GM12878 (cell line): ENCODE results near the gene FEN1. TPM values are rescaled to one million over a fixed set of nuclear protein-coding genes. Genes with fewer than 3 reads are reported as not detected.

Experiments
- ATAC-seq: fragments of 200-7000 bp; cut with Tn5 transposase; 3 replicates; pipeline ENCODE4 v1.9.1; 2020; ENCODE audit warnings: mild to moderate bottlenecking, moderate library complexity
- BruUV-seq: library from RNA; stranded (reverse); fragments of 400-500 nt; replicated peaks from 2 replicates; lab custom pipeline; 2021; lab: Mats Ljungman, UMichigan
- CTCF ChIA-PET: fragments of 300-600 bp; sonication (Branson Sonifier 250); formaldehyde crosslinking; extraction: SDS; loops from one replicate; lab custom pipeline; 2021; ENCODE audit warnings: inconsistent platforms; lab: Yijun Ruan, JAX
- POLR2A ChIA-PET: fragments of 350-600 bp; formaldehyde crosslinking; extraction: SDS; loops from one replicate; lab custom pipeline; 2021; ENCODE audit warnings: inconsistent platforms; lab: Charles Lee
- RAD21 ChIA-PET: fragments of 300-600 bp; sonication (Branson Sonifier 250); formaldehyde crosslinking; loops from one replicate; lab custom pipeline; 2023; ENCODE audit warnings: antibody characterized with exemption; ENCODE audit not compliant: unreplicated experiment; lab: Charles Lee
- SMC1A ChIA-PET: fragments of 300-600 bp; sonication (Branson Sonifier 250); formaldehyde crosslinking; loops from one replicate; lab custom pipeline; 2023; ENCODE audit not compliant: unreplicated experiment, uncharacterized antibody; lab: Charles Lee
- DNase-seq: peaks from one replicate; pipeline ENCODE4 v3.0.0-alpha.2; 2011; ENCODE audit warnings: low read depth, low spot score
- FAIRE-seq: peaks from 3 replicates; lab custom pipeline; 2011; peaks lifted over from hg19 to GRCh38; lab: Jason Lieb, UNC
- H2AFZ ChIP-seq: 2 replicates; pipeline ENCODE4 v1.6.0; 2011; ENCODE audit warnings: low read depth, low read length, control low read depth; ENCODE audit not compliant: control insufficient read depth
- H3K27ac ChIP-seq: 2 replicates; pipeline ENCODE4 v1.5.1; 2011; ENCODE audit warnings: control low read depth; ENCODE audit not compliant: control insufficient read depth, insufficient read depth
- H3K27me3 ChIP-seq, 2 experiments: replicated peaks in 1 of 2; 2 replicates each; pipeline versions ENCODE4 v1.6.0 to v1.6.1; 2011; ENCODE audit warnings: low read length in 1 of 2; ENCODE audit not compliant: control insufficient read depth in 2 of 2, insufficient read depth in 2 of 2
- H3K36me3 ChIP-seq, 2 experiments: 2 replicates each; pipeline ENCODE4 v1.5.1; 2011; ENCODE audit warnings: low read length in 1 of 2; ENCODE audit not compliant: control insufficient read depth in 2 of 2, insufficient read depth in 2 of 2
- H3K4me1 ChIP-seq: 2 replicates; pipeline ENCODE4 v1.6.1; 2011; ENCODE audit warnings: mild to moderate bottlenecking, low read length, moderate library complexity, mixed read lengths; ENCODE audit not compliant: control insufficient read depth, insufficient read depth
- H3K4me2 ChIP-seq: 2 replicates; pipeline ENCODE4 v1.6.0; 2011; ENCODE audit warnings: control low read depth; ENCODE audit not compliant: control insufficient read depth, insufficient read depth
- H3K4me3 ChIP-seq: fragments of 200-600 bp; sonication (generic); 2 replicates; pipeline ENCODE4 v1.5.1; 2016
- H3K79me2 ChIP-seq: 2 replicates; pipeline ENCODE4 v1.6.0; 2011; ENCODE audit warnings: low read length; ENCODE audit not compliant: control insufficient read depth, insufficient read depth
- H3K9ac ChIP-seq: 2 replicates; pipeline ENCODE4 v1.8.0; 2011; ENCODE audit warnings: low read length, control low read depth, mixed read lengths; ENCODE audit not compliant: control insufficient read depth, insufficient read depth
- H3K9me3 ChIP-seq: replicated peaks from 3 replicates; pipeline ENCODE4 v1.5.1; 2011; ENCODE audit warnings: mild to moderate bottlenecking, low read length; ENCODE audit not compliant: control insufficient read depth, insufficient read depth
- H4K20me1 ChIP-seq: 2 replicates; pipeline ENCODE4 v1.6.0; 2011; ENCODE audit not compliant: control insufficient read depth, insufficient read depth
- E4F1 ChIP-seq: fragments of 450-650 bp; IDR thresholded peaks from 2 replicates; pipeline ENCODE4 v1.6.1; 2018; ENCODE audit warnings: borderline replicate concordance, mild to moderate bottlenecking; ENCODE audit not compliant: partially characterized antibody
- FOS ChIP-seq: IDR thresholded peaks from 3 replicates; pipeline ENCODE4 v1.6.1; 2011; ENCODE audit warnings: borderline replicate concordance; ENCODE audit not compliant: insufficient read length; ENCODE audit errors: extremely low read depth
- MLLT1 ChIP-seq: fragments of 450-650 bp; IDR thresholded peaks from 2 replicates; pipeline ENCODE4 v1.6.1; 2016; ENCODE audit warnings: mild to moderate bottlenecking
- NFYA ChIP-seq: IDR thresholded peaks from 2 replicates; pipeline ENCODE4 v1.6.1; 2011; ENCODE audit warnings: low read depth, mild to moderate bottlenecking, low read length, improper control_type of control experiment, borderline replicate concordance
- NFYB ChIP-seq: IDR thresholded peaks from 2 replicates; pipeline ENCODE4 v1.6.1; 2011; ENCODE audit warnings: low read depth, mild to moderate bottlenecking, low read length, improper control_type of control experiment, moderate library complexity; ENCODE audit not compliant: insufficient read depth
- SMAD5 ChIP-seq: IDR thresholded peaks from 2 replicates; pipeline ENCODE4 v1.6.1; 2016; ENCODE audit warnings: antibody characterized with exemption, low read depth
- SP1 ChIP-seq: IDR thresholded peaks from one replicate; pipeline ENCODE4 v1.6.1; 2011; ENCODE audit warnings: low read depth, low read length
- ZBTB33 ChIP-seq: fragments of 450-650 bp; IDR thresholded peaks from 2 replicates; pipeline ENCODE4 v1.6.1; 2017; ENCODE audit warnings: mild to moderate bottlenecking
- WGBS: methylation state at CpG from one replicate; pipeline ENCODE4 v1.1.6; 2016; ENCODE audit warnings: low lambda C conversion rate; ENCODE audit not compliant: insufficient replicate concordance, insufficient coverage; ENCODE audit errors: missing lambda C conversion rate; 5-methylcytosine and 5-hydroxymethylcytosine counted together
- in situ Hi-C: fragments of 300-500 bp; cut with MboI; formaldehyde crosslinking; loops from 9 replicates; pipeline ENCODE4 v1.14.3; 2018; ENCODE audit warnings: mixed read lengths
- intact Hi-C: fragments of 100-400 bp; cut with micrococcal nuclease; formaldehyde crosslinking; loops from one replicate; pipeline ENCODE4 v1.14.2; 2022; ENCODE audit not compliant: unreplicated experiment
- polyA plus RNA-seq, 11 experiments: library from polyadenylated mRNA; depleted of rRNA in 4 of 11; unstranded in 6 of 11; stranded (reverse) in 5 of 11; fragments of >200 nt; fragmentation: Nextera tagmentation in 4 of 11; fragmentation: Illumina TruSeq in 1 of 11; extraction: Ambion mirVana in 4 of 11; extraction: Trizol in 1 of 11; gene quantifications; 1 replicate in 1 of 11; 2 replicates in 10 of 11; pipeline versions ENCODE4 v1.2.1 to v1.2.3, GENCODE V29; 2011 to 2016; ENCODE audit warnings: inconsistent platforms in 2 of 11, missing spikeins in 2 of 11, low read depth in 1 of 11
- total RNA-seq, 4 experiments: library from RNA; depleted of rRNA in 3 of 4; stranded (reverse); fragments of >200 nt in 3 of 4; fragmentation: Illumina TruSeq in 1 of 4; extraction: Trizol in 1 of 4; gene quantifications; 2 replicates each; pipeline versions ENCODE4 v1.2.1 to v1.2.3, GENCODE V29; 2013 to 2021

FEN1 gene
- total and polyA plus RNA-seq, 10 of the 15 experiments (the other 5 are each of a cell fraction or from before 2014, with no cell fraction given): 54.8 to 282 (median 125) TPM

DNA sequence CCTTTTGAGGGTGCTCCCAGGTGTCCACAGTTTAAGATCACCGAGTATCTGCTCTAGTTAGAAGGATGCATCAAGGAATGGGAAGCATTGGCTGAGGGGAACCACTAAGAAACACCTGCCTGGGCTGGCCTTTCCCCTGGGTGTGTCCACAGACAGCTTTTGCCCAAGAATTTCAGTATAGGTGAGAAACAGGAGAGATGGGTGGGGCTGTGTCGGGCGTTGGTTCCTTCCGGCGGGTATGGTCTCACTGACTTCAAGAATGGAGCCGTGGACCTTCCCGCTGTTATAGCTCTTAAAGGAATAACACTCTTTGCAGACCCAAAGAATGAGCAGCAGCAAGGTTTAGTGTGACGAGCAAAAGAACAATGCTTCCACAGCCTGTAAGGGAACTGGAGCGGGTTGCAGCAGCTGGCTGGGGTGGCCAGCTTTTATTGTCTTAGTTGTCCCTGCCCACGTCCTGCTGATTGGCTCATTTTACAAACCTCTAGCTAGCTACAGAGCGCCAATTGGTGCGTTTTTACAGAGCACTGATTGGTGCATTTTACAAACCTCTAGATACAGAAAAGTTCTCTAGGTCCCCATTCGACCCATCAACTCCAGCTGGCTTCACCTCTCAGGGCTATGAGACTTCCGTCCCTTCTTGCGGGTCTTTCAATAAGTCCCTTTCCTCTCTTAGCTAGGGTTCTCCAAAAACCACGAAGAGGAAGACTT is 21.7 kb downstream of the FEN1 start:
- TF ChIP-seq SP1 (peak; percentile 46), ZBTB33 (peak; percentile 61; the same call in 1 of the 2 replicates), NFYA (no peak; the same call in 1 of the 2 replicates), FOS (peak; percentile 8), E4F1 (no peak), MLLT1 (peak; percentile 81), NFYB (peak; percentile 95), SMAD5 (peak; percentile 12; the same call in 1 of the 2 replicates)
- peak overlapping the region; percentile 81 for H3K4me3 ChIP-seq
- FAIRE-seq: no peak
- peaks cover 0 to 5% of the 10 kb centered on the region in 2 experiments; a peak in 2 of 4 replicates for H3K36me3 ChIP-seq
- WGBS: 90% methylated on average over 16 of the region's 16 CpGs
- in situ Hi-C loops: no loop called here
- ChIA-PET POLR2A (interaction anchor here (0.6 to 9.9 kb wide), 16 partner anchors 8 to 456 kb away, joined by 3 to 167 read pairs (median 6); partner anchors contain the start of genes FADS2, FEN1, FTH1 and TMEM258), SMC1A (interaction anchor here (0.9 to 5.1 kb wide), 10 partner anchors 9 to 268 kb away, joined by 3 to 67 read pairs (median 8); partner anchors contain the start of gene FADS2), CTCF (interaction anchor here (1.0 to 10.8 kb wide), 16 partner anchors 10 to 293 kb away, joined by 3 to 141 read pairs (median 6); partner anchors contain the start of gene FADS2), RAD21 (interaction anchor here (1.0 to 5.4 kb wide), 14 partner anchors 8 to 294 kb away, joined by 3 to 51 read pairs (median 5); partner anchors contain the start of genes FADS2, FEN1 and TMEM258)
- no peaks in the 10 kb centered on the region for H3K9me3 ChIP-seq
- H2AFZ ChIP-seq: peak overlapping the region; percentile 82
- intact Hi-C loops: no loop called here
- H3K27ac ChIP-seq: peak overlapping the region; percentile 87
- peak; percentile 37 for ATAC-seq
- DNase-seq: no peak
- H3K27me3 ChIP-seq: no peaks in the 10 kb centered on the region
- no peaks in the 10 kb centered on the region for H4K20me1 ChIP-seq
- H3K4me2 ChIP-seq: peak overlapping the region; percentile 95
- BruUV-seq: TSS peak; percentile 69
- peak overlapping the region; percentile 89 for H3K9ac ChIP-seq
- peaks cover 21% of the 10 kb centered on the region for H3K79me2 ChIP-seq
- peaks cover 3% of the 10 kb centered on the region; the same call in 1 of the 2 replicates for H3K4me1 ChIP-seq
